Activated T-helper 2 cell treated with anti-CD3 and anti-CD28 coated beads, Interferon-gamma antibody, Interleukin-2, Interleukin-4, amounts not matched to agents 10 μg/mL and 5 μg/mL and 100 μg/mL, durations not matched to agents 14 hours and 24 hours and 36 hours (primary cell): ENCODE data around the gene TGIF2LY. TPM values are rescaled to one million over a fixed set of nuclear protein-coding genes. Genes with fewer than 3 reads are reported as not detected.
"Not testable (repeated sequence)": the region's sequence is repeated elsewhere in the genome, so short reads cannot be mapped to it uniquely, and the experiment has no call there.

ENCODE experiments used
- DNase-seq: peaks from one replicate; pipeline ENCODE4 v3.0.0; 2021; ENCODE audit warnings: low spot score
- H3K27ac Mint-ChIP-seq: one replicate; pipeline ENCODE4 v1.8.0; 2021; ENCODE audit warnings: mixed read lengths
- H3K27me3 Mint-ChIP-seq: one replicate; pipeline ENCODE4 v1.8.0; 2021; ENCODE audit warnings: low read depth, mixed read lengths
- H3K36me3 Mint-ChIP-seq: one replicate; pipeline ENCODE4 v1.8.0; 2021; ENCODE audit warnings: low read depth, mixed read lengths
- H3K4me1 Mint-ChIP-seq: one replicate; pipeline ENCODE4 v1.8.0; 2021; ENCODE audit warnings: low read depth, mixed read lengths
- H3K4me3 Mint-ChIP-seq: one replicate; pipeline ENCODE4 v1.8.0; 2021; ENCODE audit warnings: low read depth, mild to moderate bottlenecking, moderate library complexity, mixed read lengths
- H3K9me3 Mint-ChIP-seq: one replicate; pipeline ENCODE4 v1.8.0; 2021; ENCODE audit warnings: mixed read lengths
- intact Hi-C: fragments of 100-400 bp; cut with micrococcal nuclease; formaldehyde crosslinking; loops from one replicate; pipeline ENCODE4 v1.15.1; 2023
- total RNA-seq: library from RNA; stranded (reverse); gene quantifications from 2 replicates; pipeline ENCODE4 v1.2.3, GENCODE V29; 2022

TGIF2LY gene
- not detected in 2 replicates for total RNA-seq

DNA sequence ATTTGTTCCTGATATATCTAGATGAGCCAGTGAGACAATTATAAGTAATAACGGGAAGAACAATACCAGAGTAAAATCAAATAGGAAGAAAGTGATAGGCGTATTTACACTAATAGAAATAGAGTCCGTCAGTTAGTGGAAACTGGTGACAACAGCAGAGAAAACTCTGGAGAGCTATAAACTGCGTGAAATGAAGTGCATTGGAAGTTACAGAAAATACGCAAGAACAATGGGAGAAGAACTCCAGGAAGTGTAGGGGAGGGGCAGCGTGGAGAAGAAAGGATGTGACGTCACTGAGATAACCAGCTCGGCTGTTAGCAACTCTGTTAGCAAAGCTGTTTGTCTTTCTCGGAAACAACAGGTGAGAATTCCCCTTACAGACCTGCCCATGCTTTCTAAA, at the start of gene TGIF2LY:
Gene TGIF2LY (plus strand): TSS at position 301 of the 400 bp plus-strand sequence. CDS start 178 bp downstream, outside the sequence.
- H3K9me3 Mint-ChIP-seq, H3K27ac Mint-ChIP-seq, H3K4me1 Mint-ChIP-seq, H3K36me3 Mint-ChIP-seq, H3K27me3 Mint-ChIP-seq, DNase-seq, H3K4me3 Mint-ChIP-seq, intact Hi-C loops: not testable (repeated sequence)
